Measurements from ENCODE around the gene TRAPPC5.

DNA sequence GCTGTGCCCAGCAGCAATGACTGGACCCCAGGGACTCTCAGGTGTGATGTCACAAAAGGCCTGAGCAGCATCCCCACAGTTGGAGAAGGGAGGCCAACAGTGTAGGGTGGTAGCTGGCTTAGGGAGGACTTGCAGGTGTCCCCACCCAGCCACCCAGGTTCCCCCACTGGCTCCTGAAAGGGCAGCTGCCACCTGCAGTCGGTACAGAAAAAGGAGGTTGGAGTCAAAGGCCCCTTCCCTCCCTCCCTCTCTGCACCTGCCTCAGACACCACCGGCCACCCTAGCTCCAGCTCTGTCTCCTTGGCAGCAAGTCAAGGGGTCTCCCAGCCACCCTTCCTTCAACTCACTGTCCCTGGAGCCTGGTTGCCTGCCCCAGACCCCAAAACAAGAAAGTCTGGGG lies 46.9 kb upstream of the TRAPPC5 start, which contains the start of gene PCP2:
- TF ChIP-seq, protein P1, sequence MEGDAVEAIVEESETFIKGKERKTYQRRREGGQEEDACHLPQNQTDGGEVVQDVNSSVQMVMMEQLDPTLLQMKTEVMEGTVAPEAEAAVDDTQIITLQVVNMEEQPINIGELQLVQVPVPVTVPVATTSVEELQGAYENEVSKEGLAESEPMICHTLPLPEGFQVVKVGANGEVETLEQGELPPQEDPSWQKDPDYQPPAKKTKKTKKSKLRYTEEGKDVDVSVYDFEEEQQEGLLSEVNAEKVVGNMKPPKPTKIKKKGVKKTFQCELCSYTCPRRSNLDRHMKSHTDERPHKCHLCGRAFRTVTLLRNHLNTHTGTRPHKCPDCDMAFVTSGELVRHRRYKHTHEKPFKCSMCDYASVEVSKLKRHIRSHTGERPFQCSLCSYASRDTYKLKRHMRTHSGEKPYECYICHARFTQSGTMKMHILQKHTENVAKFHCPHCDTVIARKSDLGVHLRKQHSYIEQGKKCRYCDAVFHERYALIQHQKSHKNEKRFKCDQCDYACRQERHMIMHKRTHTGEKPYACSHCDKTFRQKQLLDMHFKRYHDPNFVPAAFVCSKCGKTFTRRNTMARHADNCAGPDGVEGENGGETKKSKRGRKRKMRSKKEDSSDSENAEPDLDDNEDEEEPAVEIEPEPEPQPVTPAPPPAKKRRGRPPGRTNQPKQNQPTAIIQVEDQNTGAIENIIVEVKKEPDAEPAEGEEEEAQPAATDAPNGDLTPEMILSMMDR (conservative IDR thresholded peaks at IDR 0.05), result no peak
- no peak for TF ChIP-seq ZFX (IDR thresholded peaks at IDR 0.05)
